Neural cell (in vitro differentiated cells): ENCODE results near the gene CDCA7L. TPM values are rescaled to one million over a fixed set of nuclear protein-coding genes. Genes with fewer than 3 reads are reported as not detected.

ENCODE experiments used
- H2AFZ ChIP-seq: fragments of 200-600, 300-800 bp; sonication (generic), shearing (Covaris generic); 2 replicates; pipeline ENCODE4 v1.6.0; 2014; ENCODE audit warnings: low read depth, mild to moderate bottlenecking, antibody characterized with exemption, low read length, moderate library complexity
- H3F3A ChIP-seq: fragments of 200-600 bp; shearing (Covaris generic); 2 replicates; pipeline ENCODE4 v1.6.1; 2016; ENCODE audit warnings: mild to moderate bottlenecking, moderate library complexity, mixed read lengths, antibody characterized with exemption, low read length; ENCODE audit not compliant: insufficient read depth, poor library complexity, severe bottlenecking
- H3K27ac ChIP-seq: fragments of 200-600, 300-800 bp; sonication (generic), shearing (Covaris generic); 2 replicates; pipeline ENCODE4 v1.5.1; 2014; ENCODE audit warnings: mild to moderate bottlenecking, low read length, moderate library complexity
- H3K27me3 ChIP-seq: fragments of 300-800, 200-600 bp; sonication (generic), shearing (Covaris generic); 2 replicates; pipeline ENCODE4 v1.6.0; 2014; ENCODE audit warnings: mild to moderate bottlenecking, low read depth, low read length, moderate library complexity; ENCODE audit not compliant: insufficient read depth
- H3K36me3 ChIP-seq: fragments of 300-800, 200-600 bp; sonication (generic), shearing (Covaris generic); 2 replicates; pipeline ENCODE4 v1.5.1; 2014; ENCODE audit warnings: mild to moderate bottlenecking, antibody characterized with exemption, low read length, moderate library complexity; ENCODE audit not compliant: insufficient read depth
- H3K4me2 ChIP-seq: fragments of 300-800, 200-600 bp; sonication (generic), shearing (Covaris generic); 2 replicates; pipeline ENCODE4 v1.6.0; 2014; ENCODE audit warnings: mild to moderate bottlenecking, low read length
- H3K4me3 ChIP-seq: fragments of 300-800, 200-600 bp; sonication (generic), shearing (Covaris generic); 2 replicates; pipeline ENCODE4 v1.5.1; 2014; ENCODE audit warnings: mild to moderate bottlenecking, low read length, moderate library complexity
- H3K79me2 ChIP-seq: fragments of 200-600 bp; shearing (Covaris generic); replicated peaks from 2 replicates; pipeline ENCODE4 v1.6.0; 2014; ENCODE audit warnings: mild to moderate bottlenecking, low read length, moderate library complexity; ENCODE audit not compliant: insufficient read depth
- H3K9ac ChIP-seq: fragments of 300-800, 200-600 bp; sonication (generic), shearing (Covaris generic); 2 replicates; pipeline ENCODE4 v1.6.1; 2016; ENCODE audit warnings: mild to moderate bottlenecking, low read length, mixed read lengths
- H3K9me2 ChIP-seq: fragments of 200-600 bp; shearing (Covaris generic); 2 replicates; pipeline ENCODE4 v1.6.1; 2016; ENCODE audit warnings: mild to moderate bottlenecking, low read length, mixed read lengths; ENCODE audit not compliant: insufficient read depth
- H3K9me3 ChIP-seq: fragments of 200-600, 300-800 bp; sonication (generic), shearing (Covaris generic); 2 replicates; pipeline ENCODE4 v1.6.1; 2016; ENCODE audit warnings: mild to moderate bottlenecking, mixed run types, low read length, moderate library complexity, mixed read lengths
- H4K20me1 ChIP-seq: fragments of 200-600 bp; shearing (Covaris generic); 2 replicates; pipeline ENCODE4 v1.6.1; 2016; ENCODE audit warnings: mild to moderate bottlenecking, mixed run types; ENCODE audit not compliant: insufficient read depth
- CTCF ChIP-seq: fragments of 450-650 bp; IDR thresholded peaks from 2 replicates; pipeline ENCODE4 v1.5.1; 2014; ENCODE audit warnings: antibody characterized with exemption, mild to moderate bottlenecking, moderate library complexity; ENCODE audit not compliant: poor library complexity, severe bottlenecking
- EP300 ChIP-seq: fragments of 450-650 bp; conservative IDR thresholded peaks from 2 replicates; pipeline ENCODE4 v1.6.1; 2014; ENCODE audit warnings: antibody characterized with exemption, mild to moderate bottlenecking, moderate library complexity; ENCODE audit not compliant: poor library complexity, severe bottlenecking
- EZH2 ChIP-seq: fragments of 200-600, 300-800 bp; shearing (Covaris generic), sonication (generic); IDR thresholded peaks from 2 replicates; pipeline ENCODE4 v1.6.1; 2014; ENCODE audit warnings: antibody characterized with exemption, low read length, borderline replicate concordance, mild to moderate bottlenecking; ENCODE audit not compliant: insufficient read depth, poor library complexity, severe bottlenecking
- MXI1 ChIP-seq: fragments of 450-650 bp; conservative IDR thresholded peaks from 2 replicates; pipeline ENCODE4 v1.6.1; 2014; ENCODE audit warnings: antibody characterized with exemption, mild to moderate bottlenecking; ENCODE audit not compliant: poor library complexity, severe bottlenecking
- POLR2AphosphoS5 ChIP-seq: IDR thresholded peaks from 2 replicates; pipeline ENCODE4 v1.6.1; 2012
- RAD21 ChIP-seq: fragments of 450-650 bp; conservative IDR thresholded peaks from 2 replicates; pipeline ENCODE4 v1.6.1; 2014; ENCODE audit warnings: antibody characterized with exemption, mild to moderate bottlenecking, moderate library complexity
- REST ChIP-seq: IDR thresholded peaks from 2 replicates; pipeline ENCODE4 v1.6.1; 2012; ENCODE audit warnings: borderline replicate concordance
- SMC3 ChIP-seq: fragments of 450-650 bp; conservative IDR thresholded peaks from 2 replicates; pipeline ENCODE4 v1.6.1; 2014; ENCODE audit warnings: antibody characterized with exemption, mild to moderate bottlenecking, moderate library complexity; ENCODE audit not compliant: poor library complexity
- TAF1 ChIP-seq: IDR thresholded peaks from 2 replicates; pipeline ENCODE4 v1.6.1; 2012; ENCODE audit warnings: low read depth
- polyA plus RNA-seq: library from polyadenylated mRNA; depleted of rRNA; stranded (reverse); fragments of >200 nt; gene quantifications from 2 replicates; pipeline ENCODE4 v1.2.3, GENCODE V29; 2014

The CDCA7L gene
- polyA plus RNA-seq, 1 donor from 2014 or later, result 3.4 TPM

- H3K4me3 ChIP-seq, result no peak overlapping the region
- no peak overlapping the region for H3K27ac ChIP-seq
- H4K20me1 ChIP-seq, result no peaks in the 10 kb centered on the region
- peaks cover 26% of the 10 kb centered on the region for H3K79me2 ChIP-seq
- peaks cover 3% of the 10 kb centered on the region for H3F3A ChIP-seq
- H3K9me2 ChIP-seq, result no peaks in the 10 kb centered on the region
- H3K4me2 ChIP-seq, result no peak overlapping the region
- H3K9me3 ChIP-seq, result no peaks in the 10 kb centered on the region
- H3K27me3 ChIP-seq, result peaks cover 1% of the 10 kb centered on the region
- TF ChIP-seq REST, result no peak
- H3K9ac ChIP-seq, result no peak overlapping the region
- H2AFZ ChIP-seq, result no peak overlapping the region
- H3K36me3 ChIP-seq, result no peaks in the 10 kb centered on the region
Observed at GRCh38 chr7:21939858-21940372, 5.8 kb downstream of the CDCA7L start.

- H3K4me2 ChIP-seq, result no peak overlapping the region
- H3K9ac ChIP-seq, result no peak overlapping the region
- peaks cover 31% of the 10 kb centered on the region for H3K79me2 ChIP-seq
- H3K36me3 ChIP-seq, result no peaks in the 10 kb centered on the region
- no peaks in the 10 kb centered on the region for H3K27me3 ChIP-seq
- no peaks in the 10 kb centered on the region for H3K9me2 ChIP-seq
- H3K4me3 ChIP-seq, result no peak overlapping the region
- H4K20me1 ChIP-seq, result no peaks in the 10 kb centered on the region
- H3F3A ChIP-seq, result peaks cover 3% of the 10 kb centered on the region
- TF ChIP-seq MXI1, result no peak
- TF ChIP-seq REST, result no peak
- TF ChIP-seq SMC3, result no peak
- TF ChIP-seq POLR2AphosphoS5, result no peak
- TF ChIP-seq RAD21, result no peak
- TF ChIP-seq CTCF, result no peak
- no peak for TF ChIP-seq TAF1
- TF ChIP-seq EZH2, result no peak
- TF ChIP-seq EP300, result no peak
- H3K27ac ChIP-seq, result no peak overlapping the region
- no peak overlapping the region for H2AFZ ChIP-seq
- no peaks in the 10 kb centered on the region for H3K9me3 ChIP-seq
Observed at GRCh38 chr7:21939136-21939857, 6.4 kb downstream of the CDCA7L start.
